HL-60 (cell line): ENCODE data around the gene DBF4.

ENCODE experiments used
- DNase-seq, 2 experiments: peaks; one replicate each; pipeline ENCODE4 v3.0.0-alpha.2; 2010 to 2020; ENCODE audit warnings: low read depth in 1 of 2, low spot score in 1 of 2
- H3K27ac ChIP-seq: fragments of 250-450 bp; sonication (Bioruptor Pico); replicated peaks from 2 replicates; pipeline ENCODE4 v1.5.1; 2020; ENCODE audit warnings: mild to moderate bottlenecking, moderate library complexity
- H3K27me3 ChIP-seq: fragments of 250-450 bp; sonication (Bioruptor Pico); 2 replicates; pipeline ENCODE4 v1.5.1; 2021; ENCODE audit warnings: mild to moderate bottlenecking, moderate library complexity; ENCODE audit not compliant: insufficient read depth, poor library complexity, severe bottlenecking
- H3K4me3 ChIP-seq: replicated peaks from 2 replicates; pipeline ENCODE4 v1.5.1; 2011; ENCODE audit warnings: mild to moderate bottlenecking, control low read depth, low read length; ENCODE audit not compliant: insufficient read depth
- GABPA ChIP-seq: IDR thresholded peaks from 2 replicates; pipeline ENCODE4 v1.6.1; 2012; ENCODE audit warnings: low read depth
- POLR2AphosphoS5 ChIP-seq: IDR thresholded peaks from 2 replicates; pipeline ENCODE4 v1.6.1; 2012; ENCODE audit warnings: low read depth
- REST ChIP-seq: IDR thresholded peaks from 2 replicates; pipeline ENCODE4 v1.6.1; 2012; ENCODE audit warnings: low read depth; ENCODE audit not compliant: insufficient replicate concordance
- SPI1 ChIP-seq: IDR thresholded peaks from 2 replicates; pipeline ENCODE4 v1.6.1; 2012; ENCODE audit warnings: low read depth, mild to moderate bottlenecking, borderline replicate concordance
- TF ChIP-seq, protein P1 (sequence below): IDR thresholded peaks from one replicate; pipeline ENCODE4 v1.5.1; 2011; ENCODE audit warnings: low read length, control low read depth, inconsistent platforms; ENCODE audit not compliant: insufficient read depth

The DBF4 gene

DNA sequence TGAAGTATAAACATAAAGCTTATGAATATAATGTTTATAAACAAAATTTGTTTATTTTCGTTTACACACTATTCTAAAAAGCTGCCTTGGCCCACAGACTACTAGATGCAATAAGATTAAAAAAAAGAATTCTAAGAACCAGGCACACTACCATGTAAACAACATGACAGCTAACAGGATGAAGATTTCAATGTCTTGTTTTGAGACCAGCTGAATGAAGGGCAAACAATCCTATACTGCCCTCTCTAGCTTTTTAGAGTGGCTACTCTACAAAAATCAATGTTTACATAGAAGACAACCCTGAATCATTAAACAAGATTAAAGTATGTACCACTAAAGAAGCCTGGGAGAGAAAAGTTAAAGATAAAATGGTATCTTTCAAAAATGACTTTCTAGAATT is 38.7 kb upstream of the DBF4 start:
- Histone ChIP-seq H3K4me3 (no peak overlapping the region), H3K27me3 (no peaks in the 10 kb centered on the region), H3K27ac (no peak overlapping the region)
- no peak for DNase-seq
- TF ChIP-seq GABPA: no peak

DNA sequence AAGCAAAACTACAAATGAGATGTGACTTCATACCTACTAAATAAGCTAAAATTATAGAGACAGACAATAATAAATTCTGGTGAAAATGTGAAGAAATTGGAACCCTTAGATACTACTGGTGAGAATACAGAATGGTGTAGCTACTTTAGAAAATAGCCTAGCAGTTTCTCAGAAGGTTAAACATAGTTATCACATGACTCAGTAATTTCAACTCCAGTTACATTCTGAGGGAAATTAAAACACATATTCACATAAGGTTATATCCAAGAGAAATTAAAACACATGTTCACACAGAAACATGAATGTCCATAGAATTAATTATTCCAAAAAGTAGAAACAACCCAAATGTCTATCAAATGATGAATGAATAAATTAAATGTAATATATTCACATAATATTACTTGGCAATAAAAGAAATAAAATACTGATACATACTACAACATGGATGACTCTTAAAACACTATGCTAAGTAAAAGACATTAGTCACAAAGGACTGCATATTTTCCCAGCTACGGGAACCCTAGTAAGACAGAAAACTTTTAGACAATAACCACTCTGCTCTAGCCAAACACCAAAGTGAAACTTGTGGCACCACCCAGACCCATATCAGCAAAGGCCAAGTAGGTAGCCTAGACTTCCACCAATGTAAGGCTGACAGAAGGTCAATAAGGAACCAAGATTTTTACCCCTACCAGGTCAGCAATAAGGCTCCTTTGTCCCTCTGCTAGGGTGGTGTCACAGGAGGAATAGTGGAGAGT is 25.3 kb upstream of the DBF4 start:
- TF ChIP-seq GABPA: no peak
- TF ChIP-seq POLR2AphosphoS5: no peak
- no peak for TF ChIP-seq SPI1
- TF ChIP-seq, protein P1, sequence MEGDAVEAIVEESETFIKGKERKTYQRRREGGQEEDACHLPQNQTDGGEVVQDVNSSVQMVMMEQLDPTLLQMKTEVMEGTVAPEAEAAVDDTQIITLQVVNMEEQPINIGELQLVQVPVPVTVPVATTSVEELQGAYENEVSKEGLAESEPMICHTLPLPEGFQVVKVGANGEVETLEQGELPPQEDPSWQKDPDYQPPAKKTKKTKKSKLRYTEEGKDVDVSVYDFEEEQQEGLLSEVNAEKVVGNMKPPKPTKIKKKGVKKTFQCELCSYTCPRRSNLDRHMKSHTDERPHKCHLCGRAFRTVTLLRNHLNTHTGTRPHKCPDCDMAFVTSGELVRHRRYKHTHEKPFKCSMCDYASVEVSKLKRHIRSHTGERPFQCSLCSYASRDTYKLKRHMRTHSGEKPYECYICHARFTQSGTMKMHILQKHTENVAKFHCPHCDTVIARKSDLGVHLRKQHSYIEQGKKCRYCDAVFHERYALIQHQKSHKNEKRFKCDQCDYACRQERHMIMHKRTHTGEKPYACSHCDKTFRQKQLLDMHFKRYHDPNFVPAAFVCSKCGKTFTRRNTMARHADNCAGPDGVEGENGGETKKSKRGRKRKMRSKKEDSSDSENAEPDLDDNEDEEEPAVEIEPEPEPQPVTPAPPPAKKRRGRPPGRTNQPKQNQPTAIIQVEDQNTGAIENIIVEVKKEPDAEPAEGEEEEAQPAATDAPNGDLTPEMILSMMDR: no peak
- TF ChIP-seq REST: no peak
- no peaks in the 10 kb centered on the region for H3K27me3 ChIP-seq
- H3K27ac ChIP-seq: no peak overlapping the region
- no peak overlapping the region for H3K4me3 ChIP-seq
- DNase-seq: no peak

DNA sequence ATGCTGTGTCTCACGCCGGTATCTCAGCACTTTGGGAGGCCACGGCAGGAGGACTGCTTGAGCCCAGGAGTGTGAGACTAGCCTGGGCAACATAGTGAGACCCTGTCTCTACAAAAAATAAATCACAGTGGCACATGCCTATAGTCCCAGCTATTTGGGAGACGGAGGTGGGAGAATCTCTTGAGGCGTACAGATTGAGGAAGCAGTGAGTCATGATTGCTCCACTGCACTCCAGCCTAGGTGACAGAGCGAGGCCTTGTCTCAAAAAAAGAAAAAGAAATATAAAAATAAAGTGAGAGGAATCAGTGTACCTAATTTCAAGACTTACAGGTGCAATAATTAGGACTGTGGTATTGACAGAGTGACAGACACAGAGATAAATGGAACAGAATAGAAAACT is 24.0 kb upstream of the DBF4 start:
- DNase-seq: no peak
- no peak overlapping the region; the same call in 1 of the 2 replicates for H3K27ac ChIP-seq
- no peak overlapping the region for H3K4me3 ChIP-seq
- H3K27me3 ChIP-seq: no peaks in the 10 kb centered on the region
- TF ChIP-seq POLR2AphosphoS5 (no peak), REST (no peak), GABPA (no peak), SPI1 (no peak)
- TF ChIP-seq, protein P1: no peak

DNA sequence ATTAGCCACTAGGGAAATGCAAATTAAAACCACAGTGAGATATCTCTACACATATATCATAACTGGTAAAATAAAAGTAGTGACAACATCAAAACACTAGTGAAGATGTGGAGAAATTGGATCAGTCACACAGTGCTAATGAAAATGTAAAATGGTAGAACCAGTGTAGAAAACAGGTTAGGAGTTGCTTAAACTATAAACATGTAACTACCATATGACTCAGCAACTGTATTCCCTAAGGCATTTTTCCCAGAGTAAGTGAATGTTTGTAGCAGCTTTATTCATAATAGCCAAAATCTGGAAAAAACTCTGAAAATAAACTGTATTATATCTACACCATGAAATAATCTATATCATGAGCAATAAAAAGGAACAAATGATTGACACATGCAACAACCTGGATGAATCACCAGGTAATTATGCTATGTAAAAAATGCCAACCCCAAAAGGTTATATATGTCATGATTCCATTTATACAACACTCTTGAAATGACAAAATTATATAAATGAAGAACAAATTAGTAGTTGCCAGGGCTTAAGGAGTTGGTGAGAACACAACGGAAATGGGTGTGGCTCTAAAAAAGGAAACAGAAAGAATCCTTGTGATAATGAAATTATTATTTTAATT is 22.9 kb upstream of the DBF4 start:
- Histone ChIP-seq H3K27ac (no peak overlapping the region), H3K4me3 (no peak overlapping the region), H3K27me3 (no peaks in the 10 kb centered on the region)
- no peak for DNase-seq
- no peak for TF ChIP-seq SPI1
- no peak for TF ChIP-seq POLR2AphosphoS5
